GM13977 (cell line): Measurements from ENCODE around the gene WAS.

ENCODE experiments used
- DNase-seq: peaks from one replicate; pipeline ENCODE4 v3.0.0; 2012; ENCODE audit warnings: low spot score
- in situ Hi-C: fragments of 300-500 bp; cut with MboI; formaldehyde crosslinking; loops from one replicate; pipeline ENCODE4 v1.12.0; 2022; ENCODE audit warnings: low sequenced_read_pairs, low pct_unique_long_range_greater_than_20kb, mixed read lengths, inconsistent platforms; ENCODE audit not compliant: unreplicated experiment
- TF ChIP-seq, protein P1 (sequence below): IDR thresholded peaks from 2 replicates; pipeline ENCODE4 v1.5.1; 2012; ENCODE audit warnings: mild to moderate bottlenecking, control low read depth; ENCODE audit not compliant: insufficient read depth; ENCODE audit errors: extremely low read depth, missing control alignments

Gene WAS

GRCh38 chrX:48711929-48712505 lies 28.4 kb downstream of the WAS start:
- DNase-seq, result no peak
- TF ChIP-seq, protein P1, sequence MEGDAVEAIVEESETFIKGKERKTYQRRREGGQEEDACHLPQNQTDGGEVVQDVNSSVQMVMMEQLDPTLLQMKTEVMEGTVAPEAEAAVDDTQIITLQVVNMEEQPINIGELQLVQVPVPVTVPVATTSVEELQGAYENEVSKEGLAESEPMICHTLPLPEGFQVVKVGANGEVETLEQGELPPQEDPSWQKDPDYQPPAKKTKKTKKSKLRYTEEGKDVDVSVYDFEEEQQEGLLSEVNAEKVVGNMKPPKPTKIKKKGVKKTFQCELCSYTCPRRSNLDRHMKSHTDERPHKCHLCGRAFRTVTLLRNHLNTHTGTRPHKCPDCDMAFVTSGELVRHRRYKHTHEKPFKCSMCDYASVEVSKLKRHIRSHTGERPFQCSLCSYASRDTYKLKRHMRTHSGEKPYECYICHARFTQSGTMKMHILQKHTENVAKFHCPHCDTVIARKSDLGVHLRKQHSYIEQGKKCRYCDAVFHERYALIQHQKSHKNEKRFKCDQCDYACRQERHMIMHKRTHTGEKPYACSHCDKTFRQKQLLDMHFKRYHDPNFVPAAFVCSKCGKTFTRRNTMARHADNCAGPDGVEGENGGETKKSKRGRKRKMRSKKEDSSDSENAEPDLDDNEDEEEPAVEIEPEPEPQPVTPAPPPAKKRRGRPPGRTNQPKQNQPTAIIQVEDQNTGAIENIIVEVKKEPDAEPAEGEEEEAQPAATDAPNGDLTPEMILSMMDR, result no peak
- in situ Hi-C loops, result no loop called here

- in situ Hi-C loops, result no loop called here
- no peak for DNase-seq
- TF ChIP-seq, protein P1, result no peak
Observed at GRCh38 chrX:48713847-48714246, 30.2 kb downstream of the WAS start.

DNA sequence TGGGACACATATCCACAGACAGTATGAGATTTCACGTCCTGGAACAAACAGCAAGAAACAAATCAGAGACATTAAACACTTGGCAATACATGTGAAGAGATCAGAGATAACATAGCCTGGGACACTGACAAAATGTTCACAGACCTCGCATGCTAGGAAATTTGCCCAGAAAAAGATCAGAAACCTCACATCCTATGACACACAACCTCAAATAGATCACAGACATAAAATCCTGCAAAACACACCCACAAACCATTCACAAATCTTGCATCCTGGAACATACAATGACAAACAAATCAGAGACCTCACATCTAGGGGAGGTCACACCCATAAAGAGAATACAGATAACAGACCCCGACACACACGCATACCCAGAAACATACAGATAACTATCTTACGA lies 31.0 kb downstream of the WAS start:
- in situ Hi-C loops, result no loop called here
- DNase-seq, result no peak

GRCh38 chrX:48715072-48715471 lies 31.5 kb downstream of the WAS start:
- no peak for DNase-seq
- in situ Hi-C loops, result no loop called here

More for the DNA sequence above, 31.0 kb downstream of the WAS start:
- TF ChIP-seq, protein P1, result no peak

DNA sequence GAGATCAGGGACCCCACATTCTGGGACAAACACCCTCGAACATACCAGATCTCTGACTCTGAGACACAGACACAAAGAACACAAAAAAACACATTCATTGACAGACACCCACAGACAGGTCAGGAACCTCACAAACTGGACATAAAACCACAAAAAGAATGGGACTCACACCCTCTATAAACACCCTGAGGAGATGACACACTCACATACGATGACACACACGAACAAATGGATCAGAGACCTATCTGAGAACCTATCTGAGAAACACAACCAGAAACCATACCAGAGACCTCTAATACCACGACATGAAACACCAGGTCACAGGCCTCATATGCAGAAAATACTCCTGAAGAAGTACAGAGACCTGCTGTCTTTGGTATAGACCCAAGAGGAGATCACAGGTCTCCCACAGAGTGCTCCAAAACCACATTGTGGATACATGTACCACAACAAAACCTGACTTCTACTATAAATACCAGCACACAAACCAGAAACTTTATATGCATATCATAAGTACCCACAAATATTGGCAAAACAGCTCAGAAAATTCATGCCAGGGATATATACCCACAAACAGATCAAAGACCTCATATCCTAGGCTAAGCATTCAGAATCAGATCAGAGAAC lies 32.4 kb downstream of the WAS start:
- TF ChIP-seq, protein P1, result no peak

More at GRCh38 chrX:48715072-48715471, 31.5 kb downstream of the WAS start:
- TF ChIP-seq, protein P1, result no peak

GRCh38 chrX:48719958-48720357 lies 36.4 kb downstream of the WAS start:
- DNase-seq, result no peak
- in situ Hi-C loops, result no loop called here
- TF ChIP-seq, protein P1, result no peak

More for the DNA sequence above, 32.4 kb downstream of the WAS start:
- no peak for DNase-seq
- in situ Hi-C loops, result no loop called here
